Nephron (organoid): ENCODE data around the gene MAD2L1BP.

Experiments used
- H3K27ac Mint-ChIP-seq, 3 experiments: 2 replicates each; pipeline ENCODE4 v1.8.0; 2020; ENCODE audit warnings: mixed read lengths in 3 of 3, mild to moderate bottlenecking in 2 of 3, moderate library complexity in 1 of 3
- H3K27me3 Mint-ChIP-seq: 2 replicates; pipeline ENCODE4 v1.8.0; 2021; ENCODE audit warnings: low read depth, mild to moderate bottlenecking, moderate library complexity, mixed read lengths
- H3K36me3 Mint-ChIP-seq: 2 replicates; pipeline ENCODE4 v1.8.0; 2020; ENCODE audit warnings: low read depth, mixed read lengths
- H3K4me1 Mint-ChIP-seq: 2 replicates; pipeline ENCODE4 v1.8.0; 2020; ENCODE audit warnings: mixed read lengths
- H3K4me3 Mint-ChIP-seq, 3 experiments: 2 replicates each; pipeline ENCODE4 v1.8.0; 2020; ENCODE audit warnings: mild to moderate bottlenecking in 3 of 3, mixed read lengths in 3 of 3, moderate library complexity in 2 of 3
- H3K9me3 Mint-ChIP-seq: 2 replicates; pipeline ENCODE4 v1.8.0; 2020; ENCODE audit warnings: mixed read lengths
- TF ChIP-seq, protein P1 (sequence below), 3 experiments: fragments of 200-600 bp; sonication (generic); IDR thresholded peaks; one replicate each; pipeline ENCODE4 v1.5.0; 2021; ENCODE audit warnings: antibody characterized with exemption in 3 of 3; ENCODE audit not compliant: unreplicated experiment in 3 of 3

Gene MAD2L1BP

GRCh38 chr6:43677759-43678158 is 42.1 kb downstream of the MAD2L1BP start:
- H3K9me3 Mint-ChIP-seq = no peaks in the 10 kb centered on the region
- no peak overlapping the region for H3K27ac Mint-ChIP-seq
- H3K4me1 Mint-ChIP-seq = peaks cover 48% of the 10 kb centered on the region
- peaks cover 55% of the 10 kb centered on the region for H3K36me3 Mint-ChIP-seq
- no peak overlapping the region for H3K4me3 Mint-ChIP-seq
- H3K27me3 Mint-ChIP-seq = no peaks in the 10 kb centered on the region
- TF ChIP-seq, protein P1, sequence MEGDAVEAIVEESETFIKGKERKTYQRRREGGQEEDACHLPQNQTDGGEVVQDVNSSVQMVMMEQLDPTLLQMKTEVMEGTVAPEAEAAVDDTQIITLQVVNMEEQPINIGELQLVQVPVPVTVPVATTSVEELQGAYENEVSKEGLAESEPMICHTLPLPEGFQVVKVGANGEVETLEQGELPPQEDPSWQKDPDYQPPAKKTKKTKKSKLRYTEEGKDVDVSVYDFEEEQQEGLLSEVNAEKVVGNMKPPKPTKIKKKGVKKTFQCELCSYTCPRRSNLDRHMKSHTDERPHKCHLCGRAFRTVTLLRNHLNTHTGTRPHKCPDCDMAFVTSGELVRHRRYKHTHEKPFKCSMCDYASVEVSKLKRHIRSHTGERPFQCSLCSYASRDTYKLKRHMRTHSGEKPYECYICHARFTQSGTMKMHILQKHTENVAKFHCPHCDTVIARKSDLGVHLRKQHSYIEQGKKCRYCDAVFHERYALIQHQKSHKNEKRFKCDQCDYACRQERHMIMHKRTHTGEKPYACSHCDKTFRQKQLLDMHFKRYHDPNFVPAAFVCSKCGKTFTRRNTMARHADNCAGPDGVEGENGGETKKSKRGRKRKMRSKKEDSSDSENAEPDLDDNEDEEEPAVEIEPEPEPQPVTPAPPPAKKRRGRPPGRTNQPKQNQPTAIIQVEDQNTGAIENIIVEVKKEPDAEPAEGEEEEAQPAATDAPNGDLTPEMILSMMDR (IDR thresholded peaks at IDR 0.05; ENCODE audit: unreplicated experiment in 3 of 3) = no peak

DNA sequence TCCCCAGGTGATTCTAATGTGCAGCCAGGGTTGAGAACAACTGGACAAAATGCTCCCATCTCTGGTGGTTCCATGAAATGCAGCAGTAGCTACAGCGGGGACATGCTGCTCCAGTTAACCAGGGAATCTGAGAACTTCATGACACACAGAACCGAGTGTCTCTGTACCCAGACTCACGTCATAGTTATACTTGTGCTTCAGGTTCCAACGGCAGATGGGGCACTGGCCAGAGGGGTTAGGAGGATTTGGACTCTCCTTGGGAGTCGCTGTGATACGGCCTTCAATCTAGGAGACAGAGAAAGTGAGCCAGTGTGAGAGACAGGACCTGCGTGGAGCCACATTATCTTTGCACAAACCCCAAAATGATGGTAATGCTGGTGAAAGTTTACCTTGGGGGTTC is 42.7 kb downstream of the MAD2L1BP start:
- Mint-ChIP-seq H3K36me3 (peaks cover 54% of the 10 kb centered on the region), H3K9me3 (no peaks in the 10 kb centered on the region), H3K4me3 (no peak overlapping the region), H3K4me1 (peaks cover 47% of the 10 kb centered on the region), H3K27me3 (no peaks in the 10 kb centered on the region), H3K27ac (no peak overlapping the region)
- TF ChIP-seq, protein P1 (IDR thresholded peaks at IDR 0.05; ENCODE audit: unreplicated experiment in 3 of 3) = no peak

DNA sequence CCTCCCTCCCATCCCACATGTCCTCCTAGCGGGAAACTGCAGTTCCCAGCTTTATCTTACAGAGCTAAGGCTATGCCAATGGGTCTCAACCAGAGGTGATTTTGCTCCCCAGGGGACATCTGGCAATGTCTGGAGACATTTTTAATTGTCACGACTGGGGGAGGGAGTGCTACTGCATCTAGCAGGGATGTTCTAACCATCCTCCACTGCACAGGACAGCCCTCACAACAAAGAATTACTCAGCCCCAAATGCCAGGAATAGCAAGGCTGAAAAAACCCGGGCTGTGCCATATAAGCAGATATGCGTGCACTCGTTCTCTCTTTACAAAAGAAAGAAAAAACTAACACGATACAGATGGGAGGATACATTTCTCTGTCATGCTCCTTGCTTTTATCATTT is 43.4 kb downstream of the MAD2L1BP start:
- TF ChIP-seq, protein P1 (IDR thresholded peaks at IDR 0.05; ENCODE audit: unreplicated experiment in 3 of 3) = no peak
- H3K27ac Mint-ChIP-seq = peak overlapping the region in 1 of 3 experiments; percentile 60
- H3K27me3 Mint-ChIP-seq = no peaks in the 10 kb centered on the region
- no peaks in the 10 kb centered on the region for H3K9me3 Mint-ChIP-seq
- peaks cover 46% of the 10 kb centered on the region for H3K4me1 Mint-ChIP-seq
- no peak overlapping the region for H3K4me3 Mint-ChIP-seq
- H3K36me3 Mint-ChIP-seq = peaks cover 50% of the 10 kb centered on the region

GRCh38 chr6:43680308-43681200 is 44.9 kb downstream of the MAD2L1BP start:
- Mint-ChIP-seq H3K36me3 (peaks cover 35% of the 10 kb centered on the region), H3K27ac (peak overlapping the region; percentile 64 to 80 (median 75)), H3K27me3 (no peaks in the 10 kb centered on the region), H3K4me3 (no peak overlapping the region), H3K9me3 (no peaks in the 10 kb centered on the region), H3K4me1 (peaks cover 50% of the 10 kb centered on the region)
- TF ChIP-seq, protein P1 (IDR thresholded peaks at IDR 0.05; ENCODE audit: unreplicated experiment in 3 of 3) = no peak

DNA sequence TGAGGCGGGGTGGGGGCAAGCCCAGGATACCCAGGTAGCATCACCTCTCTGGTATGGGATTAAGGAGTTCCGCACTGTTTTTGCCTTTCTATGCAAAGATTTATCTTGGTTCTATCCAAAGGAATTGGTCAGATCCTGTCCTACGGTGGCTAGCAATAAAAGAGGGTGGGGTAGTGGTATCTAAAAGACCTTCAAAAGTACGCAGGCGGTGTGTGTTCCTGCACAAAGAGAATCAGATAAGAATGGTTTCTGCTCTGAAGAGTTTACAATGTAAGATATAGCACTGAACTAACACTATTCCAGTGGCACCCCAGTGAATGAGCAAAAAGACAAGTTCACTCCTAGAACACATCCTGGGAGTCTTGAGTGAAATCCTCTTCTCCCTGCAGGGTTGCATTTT is 45.7 kb downstream of the MAD2L1BP start:
- H3K27ac Mint-ChIP-seq = peak overlapping the region in 2 of 3 experiments; percentile 55 to 64
- peak overlapping the region in 1 of 3 experiments; percentile 4 for H3K4me3 Mint-ChIP-seq
- H3K27me3 Mint-ChIP-seq = no peaks in the 10 kb centered on the region
- no peaks in the 10 kb centered on the region for H3K9me3 Mint-ChIP-seq
- H3K4me1 Mint-ChIP-seq = peaks cover 55% of the 10 kb centered on the region
- TF ChIP-seq, protein P1 (IDR thresholded peaks at IDR 0.05; ENCODE audit: unreplicated experiment in 3 of 3) = no peak
- H3K36me3 Mint-ChIP-seq = peaks cover 34% of the 10 kb centered on the region
